GM12878 (cell line): ENCODE results near the gene TCF7. TPM values are rescaled to one million over a fixed set of nuclear protein-coding genes. Genes with fewer than 3 reads are reported as not detected.

Experiments used
- ATAC-seq: fragments of 200-7000 bp; cut with Tn5 transposase; 3 replicates; pipeline ENCODE4 v1.9.1; 2020; ENCODE audit warnings: mild to moderate bottlenecking, moderate library complexity
- BruUV-seq: library from RNA; stranded (reverse); fragments of 400-500 nt; replicated peaks from 2 replicates; lab custom pipeline; 2021; lab: Mats Ljungman, UMichigan
- CTCF ChIA-PET: fragments of 300-600 bp; sonication (Branson Sonifier 250); formaldehyde crosslinking; extraction: SDS; loops from one replicate; lab custom pipeline; 2021; ENCODE audit warnings: inconsistent platforms; lab: Yijun Ruan, JAX
- POLR2A ChIA-PET: fragments of 350-600 bp; formaldehyde crosslinking; extraction: SDS; loops from one replicate; lab custom pipeline; 2021; ENCODE audit warnings: inconsistent platforms; lab: Charles Lee
- RAD21 ChIA-PET: fragments of 300-600 bp; sonication (Branson Sonifier 250); formaldehyde crosslinking; loops from one replicate; lab custom pipeline; 2023; ENCODE audit warnings: antibody characterized with exemption; ENCODE audit not compliant: unreplicated experiment; lab: Charles Lee
- SMC1A ChIA-PET: fragments of 300-600 bp; sonication (Branson Sonifier 250); formaldehyde crosslinking; loops from one replicate; lab custom pipeline; 2023; ENCODE audit not compliant: unreplicated experiment, uncharacterized antibody; lab: Charles Lee
- DNase-seq: peaks from one replicate; pipeline ENCODE4 v3.0.0-alpha.2; 2011; ENCODE audit warnings: low read depth, low spot score
- FAIRE-seq: peaks from 3 replicates; lab custom pipeline; 2011; peaks lifted over from hg19 to GRCh38; lab: Jason Lieb, UNC
- H2AFZ ChIP-seq: 2 replicates; pipeline ENCODE4 v1.6.0; 2011; ENCODE audit warnings: low read depth, low read length, control low read depth; ENCODE audit not compliant: control insufficient read depth
- H3K27ac ChIP-seq: 2 replicates; pipeline ENCODE4 v1.5.1; 2011; ENCODE audit warnings: control low read depth; ENCODE audit not compliant: control insufficient read depth, insufficient read depth
- H3K27me3 ChIP-seq, 2 experiments: replicated peaks in 1 of 2; 2 replicates each; pipeline versions ENCODE4 v1.6.0 to v1.6.1; 2011; ENCODE audit warnings: low read length in 1 of 2; ENCODE audit not compliant: control insufficient read depth in 2 of 2, insufficient read depth in 2 of 2
- H3K36me3 ChIP-seq, 2 experiments: 2 replicates each; pipeline ENCODE4 v1.5.1; 2011; ENCODE audit warnings: low read length in 1 of 2; ENCODE audit not compliant: control insufficient read depth in 2 of 2, insufficient read depth in 2 of 2
- H3K4me1 ChIP-seq: 2 replicates; pipeline ENCODE4 v1.6.1; 2011; ENCODE audit warnings: mild to moderate bottlenecking, low read length, moderate library complexity, mixed read lengths; ENCODE audit not compliant: control insufficient read depth, insufficient read depth
- H3K4me2 ChIP-seq: 2 replicates; pipeline ENCODE4 v1.6.0; 2011; ENCODE audit warnings: control low read depth; ENCODE audit not compliant: control insufficient read depth, insufficient read depth
- H3K4me3 ChIP-seq: fragments of 200-600 bp; sonication (generic); 2 replicates; pipeline ENCODE4 v1.5.1; 2016
- H3K79me2 ChIP-seq: 2 replicates; pipeline ENCODE4 v1.6.0; 2011; ENCODE audit warnings: low read length; ENCODE audit not compliant: control insufficient read depth, insufficient read depth
- H3K9ac ChIP-seq: 2 replicates; pipeline ENCODE4 v1.8.0; 2011; ENCODE audit warnings: low read length, control low read depth, mixed read lengths; ENCODE audit not compliant: control insufficient read depth, insufficient read depth
- H3K9me3 ChIP-seq: replicated peaks from 3 replicates; pipeline ENCODE4 v1.5.1; 2011; ENCODE audit warnings: mild to moderate bottlenecking, low read length; ENCODE audit not compliant: control insufficient read depth, insufficient read depth
- H4K20me1 ChIP-seq: 2 replicates; pipeline ENCODE4 v1.6.0; 2011; ENCODE audit not compliant: control insufficient read depth, insufficient read depth
- CBX3 ChIP-seq: fragments of 200-600 bp; sonication (generic); IDR thresholded peaks from 2 replicates; pipeline ENCODE4 v1.6.1; 2016; ENCODE audit warnings: low read depth, borderline replicate concordance
- E2F4 ChIP-seq: IDR thresholded peaks from 2 replicates; pipeline ENCODE4 v1.6.1; 2012; ENCODE audit warnings: low read depth, low read length, improper control_type of control experiment
- E4F1 ChIP-seq: fragments of 450-650 bp; IDR thresholded peaks from 2 replicates; pipeline ENCODE4 v1.6.1; 2018; ENCODE audit warnings: borderline replicate concordance, mild to moderate bottlenecking; ENCODE audit not compliant: partially characterized antibody
- EED ChIP-seq: sonication (generic); IDR thresholded peaks from 2 replicates; pipeline ENCODE4 v1.6.1; 2016; ENCODE audit warnings: antibody characterized with exemption, low read depth
- ELK1 ChIP-seq: IDR thresholded peaks from 2 replicates; pipeline ENCODE4 v1.6.1; 2012; ENCODE audit warnings: low read depth, low read length, improper control_type of control experiment
- EZH2 ChIP-seq: IDR thresholded peaks from 2 replicates; pipeline ENCODE4 v1.6.1; 2012; ENCODE audit warnings: low read depth, mild to moderate bottlenecking, control low read depth, inconsistent platforms, low read length, borderline replicate concordance; ENCODE audit not compliant: control insufficient read depth
- MEF2A ChIP-seq: IDR thresholded peaks from 2 replicates; pipeline ENCODE4 v1.6.1; 2011; ENCODE audit warnings: low read depth, mild to moderate bottlenecking, low read length, moderate library complexity; ENCODE audit not compliant: insufficient read depth
- PAX5 ChIP-seq: IDR thresholded peaks from 2 replicates; pipeline ENCODE4 v1.6.1; 2011; ENCODE audit warnings: low read depth, low read length, borderline replicate concordance
- RFX5 ChIP-seq: IDR thresholded peaks from 2 replicates; pipeline ENCODE4 v1.6.1; 2011; ENCODE audit warnings: low read depth, low read length, improper control_type of control experiment
- SIN3A ChIP-seq: IDR thresholded peaks from 2 replicates; pipeline ENCODE4 v1.6.1; 2012; ENCODE audit warnings: low read depth, low read length, improper control_type of control experiment
- SIX5 ChIP-seq: IDR thresholded peaks from 2 replicates; pipeline ENCODE4 v1.6.1; 2011; ENCODE audit warnings: mild to moderate bottlenecking, low read depth, low read length, moderate library complexity; ENCODE audit not compliant: severe bottlenecking
- SMAD5 ChIP-seq: IDR thresholded peaks from 2 replicates; pipeline ENCODE4 v1.6.1; 2016; ENCODE audit warnings: antibody characterized with exemption, low read depth
- SRF ChIP-seq, 2 experiments: IDR thresholded peaks; 2 replicates each; pipeline ENCODE4 v1.6.1; 2011; ENCODE audit warnings: low read depth in 2 of 2, low read length in 2 of 2, mild to moderate bottlenecking in 1 of 2, moderate library complexity in 1 of 2
- YBX1 ChIP-seq: fragments of 450-650 bp; IDR thresholded peaks from 2 replicates; pipeline ENCODE4 v1.6.1; 2016; ENCODE audit warnings: antibody characterized with exemption
- ZBTB4 ChIP-seq: fragments of 450-650 bp; formaldehyde crosslinking; IDR thresholded peaks from 2 replicates; pipeline ENCODE4 v1.4.0; 2022; ENCODE audit warnings: mild to moderate bottlenecking, moderate library complexity
- in situ Hi-C: fragments of 300-500 bp; cut with MboI; formaldehyde crosslinking; loops from 9 replicates; pipeline ENCODE4 v1.14.3; 2018; ENCODE audit warnings: mixed read lengths
- intact Hi-C: fragments of 100-400 bp; cut with micrococcal nuclease; formaldehyde crosslinking; loops from one replicate; pipeline ENCODE4 v1.14.2; 2022; ENCODE audit not compliant: unreplicated experiment
- polyA plus RNA-seq, 11 experiments: library from polyadenylated mRNA; depleted of rRNA in 4 of 11; unstranded in 6 of 11; stranded (reverse) in 5 of 11; fragments of >200 nt; fragmentation: Nextera tagmentation in 4 of 11; fragmentation: Illumina TruSeq in 1 of 11; extraction: Ambion mirVana in 4 of 11; extraction: Trizol in 1 of 11; gene quantifications; 1 replicate in 1 of 11; 2 replicates in 10 of 11; pipeline versions ENCODE4 v1.2.1 to v1.2.3, GENCODE V29; 2011 to 2016; ENCODE audit warnings: inconsistent platforms in 2 of 11, missing spikeins in 2 of 11, low read depth in 1 of 11
- total RNA-seq, 4 experiments: library from RNA; depleted of rRNA in 3 of 4; stranded (reverse); fragments of >200 nt in 3 of 4; fragmentation: Illumina TruSeq in 1 of 4; extraction: Trizol in 1 of 4; gene quantifications; 2 replicates each; pipeline versions ENCODE4 v1.2.1 to v1.2.3, GENCODE V29; 2013 to 2021
- TF ChIP-seq, protein P1 (sequence below): IDR thresholded peaks from 2 replicates; pipeline ENCODE4 v1.6.1; 2011; ENCODE audit warnings: low read depth, low read length, improper control_type of control experiment, borderline replicate concordance

TCF7 gene
- total and polyA plus RNA-seq, 10 of the 15 experiments (the other 5 are each of a cell fraction or from before 2014, with no cell fraction given): 10.0 to 60.2 (median 23.6) TPM

DNA sequence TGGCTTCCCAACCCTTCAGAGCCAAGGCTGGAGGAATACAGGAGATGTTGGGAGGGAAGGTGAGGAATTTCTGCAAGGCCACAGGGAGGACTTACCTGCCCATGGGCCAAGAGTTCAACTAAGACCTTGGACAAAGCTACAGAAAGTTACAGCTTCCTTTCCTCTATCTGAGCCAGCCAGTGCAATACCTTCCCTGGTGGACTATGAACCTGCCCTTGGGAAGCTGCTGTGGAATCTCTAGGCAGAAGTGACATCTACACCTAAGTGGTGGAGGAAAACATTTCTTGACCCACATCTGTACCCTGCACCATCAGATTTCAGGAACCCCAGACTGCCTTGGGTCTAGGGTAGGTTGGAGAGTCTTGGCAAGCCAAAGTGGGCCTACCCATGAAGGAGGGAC is 69.0 kb downstream of the TCF7 start:
- Histone ChIP-seq H3K79me2 (no peaks in the 10 kb centered on the region), H3K4me1 (no peaks in the 10 kb centered on the region), H4K20me1 (no peaks in the 10 kb centered on the region), H3K27me3 (no peaks in the 10 kb centered on the region), H2AFZ (no peak overlapping the region), H3K4me3 (no peak overlapping the region), H3K9ac (no peak overlapping the region), H3K27ac (no peak overlapping the region), H3K9me3 (no peaks in the 10 kb centered on the region), H3K4me2 (no peak overlapping the region), H3K36me3 (no peaks in the 10 kb centered on the region)
- ChIA-PET CTCF (interaction anchor here (0.6 to 9.2 kb wide), 31 partner anchors 8 to 723 kb away, joined by 3 to 99 read pairs (median 4); no protein-coding TSS in a partner anchor), RAD21 (interaction anchor here (0.7 to 4.0 kb wide), 9 partner anchors 16 to 395 kb away, joined by 3 to 26 read pairs (median 6); partner anchors contain the start of gene CDKN2AIPNL), SMC1A (interaction anchor here (0.8 to 8.4 kb wide), 8 partner anchors 15 to 404 kb away, joined by 4 to 91 read pairs (median 4); no protein-coding TSS in a partner anchor), POLR2A (interaction anchor here (0.6 to 1.0 kb wide), 3 partner anchors 18 to 357 kb away, joined by 3 to 4 read pairs (median 3); no protein-coding TSS in a partner anchor)
- in situ Hi-C loops: no loop called here
- no TSS peak for BruUV-seq
- DNase-seq (no peak), FAIRE-seq (no peak), ATAC-seq (no peak)
- intact Hi-C loops: no loop called here
- TF ChIP-seq ELK1 (no peak), E4F1 (no peak), SIX5 (no peak), SRF (IDR thresholded peaks at IDR 0.05; ENCODE audit: low read depth in 2 of 2, low read length in 2 of 2) (no peak), ZBTB4 (CRISPR knock-in tag) (no peak), E2F4 (no peak), MEF2A (no peak), YBX1 (no peak), RFX5 (no peak), PAX5 (no peak), CBX3 (no peak), EZH2 (no peak), SMAD5 (no peak), EED (no peak), SIN3A (no peak)
- TF ChIP-seq, protein P1, sequence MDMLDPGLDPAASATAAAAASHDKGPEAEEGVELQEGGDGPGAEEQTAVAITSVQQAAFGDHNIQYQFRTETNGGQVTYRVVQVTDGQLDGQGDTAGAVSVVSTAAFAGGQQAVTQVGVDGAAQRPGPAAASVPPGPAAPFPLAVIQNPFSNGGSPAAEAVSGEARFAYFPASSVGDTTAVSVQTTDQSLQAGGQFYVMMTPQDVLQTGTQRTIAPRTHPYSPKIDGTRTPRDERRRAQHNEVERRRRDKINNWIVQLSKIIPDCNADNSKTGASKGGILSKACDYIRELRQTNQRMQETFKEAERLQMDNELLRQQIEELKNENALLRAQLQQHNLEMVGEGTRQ: no peak
